Stomach smooth muscle (tissue), 2 donors: ENCODE measurements around the gene CACNA1S.
A peak's percentile ranks its signal among the peaks of the same experiment; 100 is the strongest.

Experiments
- H3K27ac ChIP-seq: one replicate; pipeline ENCODE4 v1.7.0; 2013; ENCODE audit warnings: mild to moderate bottlenecking, low read length, inconsistent platforms
- H3K27me3 ChIP-seq, 2 donors: one replicate each; pipeline ENCODE4 v1.7.0; 2013; ENCODE audit warnings: low read length in 2 of 2; ENCODE audit not compliant: insufficient read depth in 2 of 2, control insufficient read depth in 1 of 2
- H3K36me3 ChIP-seq, 2 donors: one replicate each; pipeline ENCODE4 v1.7.0; 2013; ENCODE audit warnings: low read length in 2 of 2; ENCODE audit not compliant: control insufficient read depth in 2 of 2, insufficient read depth in 2 of 2
- H3K4me1 ChIP-seq: one replicate; pipeline ENCODE4 v1.7.0; 2013; ENCODE audit warnings: low read length; ENCODE audit not compliant: control insufficient read depth, insufficient read depth
- H3K4me3 ChIP-seq, 2 donors: one replicate each; pipeline ENCODE4 v1.7.0; 2013; ENCODE audit warnings: low read length in 2 of 2
- H3K9ac ChIP-seq, 2 donors: one replicate each; pipeline ENCODE4 v1.7.0; 2013; ENCODE audit warnings: low read length in 2 of 2, mild to moderate bottlenecking in 1 of 2
- H3K9me3 ChIP-seq, 2 donors: one replicate each; pipeline ENCODE4 v1.7.0; 2013; ENCODE audit warnings: low read length in 2 of 2; ENCODE audit not compliant: control insufficient read depth in 2 of 2
- donor health status: healthy.
- donor health status: Pancreatic carcinoma.

The CACNA1S gene

DNA sequence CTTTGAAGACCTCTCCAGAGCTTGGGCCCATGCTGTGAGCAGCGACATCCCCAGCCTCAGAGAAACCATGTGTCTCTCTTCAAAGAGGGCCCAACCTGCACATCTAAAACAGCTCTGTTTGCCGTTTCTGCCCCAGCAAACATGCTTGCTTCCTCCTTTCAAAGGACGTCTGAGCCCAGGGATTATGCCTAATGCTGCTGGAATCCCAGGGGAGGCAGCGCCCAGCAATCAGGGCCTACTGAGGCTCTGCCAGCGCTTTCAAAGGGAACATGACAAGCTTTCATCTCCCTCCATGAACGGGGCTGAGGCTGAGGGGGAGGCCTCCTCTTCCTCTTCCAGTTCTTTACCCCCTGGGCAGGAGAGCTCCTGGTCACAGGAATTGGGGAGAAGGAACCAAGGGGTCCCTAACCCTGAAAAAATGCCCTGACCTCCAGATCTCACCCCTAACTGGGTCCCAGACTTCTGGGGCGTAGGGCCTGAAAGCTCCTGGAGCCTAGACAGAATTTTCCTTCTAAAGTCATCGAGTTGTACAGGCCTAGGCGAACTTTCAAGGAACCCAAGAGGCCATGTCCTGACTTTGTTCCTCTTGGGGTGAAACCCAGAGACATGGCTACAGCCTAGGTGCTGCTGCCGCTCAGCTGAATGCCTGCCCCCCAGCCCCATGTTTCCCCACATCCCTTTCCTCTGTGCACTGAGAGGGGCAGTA lies 28.2 kb upstream of the CACNA1S start:
- Histone ChIP-seq H3K27ac (no peak overlapping the region), H3K27me3 (no peaks in the 10 kb centered on the region), H3K36me3 (peaks cover 46 to 67% of the 10 kb centered on the region in 2 donors), H3K4me1 (peaks cover 36% of the 10 kb centered on the region), H3K4me3 (no peak overlapping the region), H3K9ac (no peak overlapping the region), H3K9me3 (no peaks in the 10 kb centered on the region)

DNA sequence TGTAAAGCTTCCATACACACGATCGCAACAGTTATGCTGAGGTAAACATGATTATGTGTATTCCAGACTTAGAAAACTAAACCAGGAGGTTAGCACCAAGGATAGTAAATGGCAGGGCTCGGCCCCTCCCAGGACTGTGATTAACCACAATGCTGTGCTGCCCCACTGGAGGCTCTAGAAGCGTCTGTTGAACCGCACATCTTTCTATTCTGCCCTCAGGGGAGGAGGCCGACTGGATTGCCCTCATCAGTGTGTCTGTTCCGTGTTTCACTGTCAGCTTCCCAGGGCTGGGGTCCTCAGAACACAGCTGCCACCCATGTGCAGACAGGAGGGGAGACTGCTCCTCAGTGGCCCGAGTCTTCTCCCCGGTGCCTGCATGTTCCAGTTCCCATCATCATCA lies 27.5 kb upstream of the CACNA1S start:
- Histone ChIP-seq H3K4me3 (no peak overlapping the region), H3K27ac (no peak overlapping the region), H3K9me3 (no peaks in the 10 kb centered on the region), H3K9ac (no peak overlapping the region), H3K27me3 (no peaks in the 10 kb centered on the region), H3K4me1 (peaks cover 36% of the 10 kb centered on the region), H3K36me3 (peaks cover 46 to 67% of the 10 kb centered on the region in 2 donors)

DNA sequence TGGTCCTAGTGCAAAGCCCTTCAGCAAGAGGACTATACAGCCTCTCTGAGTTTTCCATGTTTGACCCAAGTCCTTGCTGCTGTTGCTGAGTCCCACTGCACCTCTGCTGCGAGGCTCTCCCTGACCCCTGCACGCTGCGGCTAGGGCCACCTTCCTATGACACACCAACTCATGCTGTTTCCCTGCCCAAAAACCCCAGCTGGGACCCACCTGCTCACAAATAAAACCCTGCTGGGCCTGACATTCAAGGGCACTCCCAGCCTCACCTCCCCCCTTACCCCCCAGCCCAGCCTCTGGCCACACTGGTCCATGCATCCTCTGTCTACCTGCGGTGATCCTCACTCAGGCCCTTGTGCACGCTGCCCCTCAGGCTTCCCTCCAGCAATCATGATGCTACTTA lies 27.1 kb upstream of the CACNA1S start:
- H3K36me3 ChIP-seq = peaks cover 46 to 65% of the 10 kb centered on the region in 2 donors

DNA sequence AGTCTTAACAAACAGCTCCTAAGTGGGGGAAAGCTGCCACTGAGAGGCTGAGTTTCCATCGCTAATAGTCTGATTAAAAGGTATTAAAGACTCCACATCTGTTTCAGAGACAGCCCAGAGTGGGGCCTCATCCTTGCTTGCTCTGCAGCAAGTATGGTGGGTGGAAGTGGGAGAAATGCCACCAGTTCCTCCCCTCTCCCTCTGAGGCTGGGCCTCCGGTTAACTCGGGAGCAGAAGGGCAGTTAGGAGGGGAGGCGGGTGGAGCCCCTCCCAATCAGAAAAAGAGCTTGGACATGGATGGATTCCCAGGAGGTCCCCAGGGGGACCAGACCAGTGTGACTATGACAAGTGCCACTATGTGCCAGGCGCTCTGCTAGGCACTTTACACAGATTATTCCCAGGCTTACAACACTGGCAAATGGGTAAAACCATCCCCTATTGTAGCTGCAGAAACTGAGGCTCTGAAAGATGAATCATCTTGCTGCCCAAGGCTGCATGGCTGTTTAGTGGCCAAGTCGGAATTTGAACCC lies 26.1 kb upstream of the CACNA1S start:
- peaks cover 36% of the 10 kb centered on the region for H3K4me1 ChIP-seq
- no peaks in the 10 kb centered on the region for H3K9me3 ChIP-seq
- H3K27ac ChIP-seq = peak overlapping the region; percentile 42
- no peaks in the 10 kb centered on the region for H3K27me3 ChIP-seq
- peak overlapping the region in 1 of 2 donors; percentile 36 for H3K9ac ChIP-seq
- peaks cover 38 to 58% of the 10 kb centered on the region in 2 donors for H3K36me3 ChIP-seq
- no peak overlapping the region for H3K4me3 ChIP-seq

More for the DNA sequence above, 27.1 kb upstream of the CACNA1S start:
- Histone ChIP-seq H3K9ac (no peak overlapping the region), H3K4me1 (peaks cover 36% of the 10 kb centered on the region), H3K9me3 (no peaks in the 10 kb centered on the region), H3K27ac (no peak overlapping the region), H3K4me3 (no peak overlapping the region), H3K27me3 (no peaks in the 10 kb centered on the region)

DNA sequence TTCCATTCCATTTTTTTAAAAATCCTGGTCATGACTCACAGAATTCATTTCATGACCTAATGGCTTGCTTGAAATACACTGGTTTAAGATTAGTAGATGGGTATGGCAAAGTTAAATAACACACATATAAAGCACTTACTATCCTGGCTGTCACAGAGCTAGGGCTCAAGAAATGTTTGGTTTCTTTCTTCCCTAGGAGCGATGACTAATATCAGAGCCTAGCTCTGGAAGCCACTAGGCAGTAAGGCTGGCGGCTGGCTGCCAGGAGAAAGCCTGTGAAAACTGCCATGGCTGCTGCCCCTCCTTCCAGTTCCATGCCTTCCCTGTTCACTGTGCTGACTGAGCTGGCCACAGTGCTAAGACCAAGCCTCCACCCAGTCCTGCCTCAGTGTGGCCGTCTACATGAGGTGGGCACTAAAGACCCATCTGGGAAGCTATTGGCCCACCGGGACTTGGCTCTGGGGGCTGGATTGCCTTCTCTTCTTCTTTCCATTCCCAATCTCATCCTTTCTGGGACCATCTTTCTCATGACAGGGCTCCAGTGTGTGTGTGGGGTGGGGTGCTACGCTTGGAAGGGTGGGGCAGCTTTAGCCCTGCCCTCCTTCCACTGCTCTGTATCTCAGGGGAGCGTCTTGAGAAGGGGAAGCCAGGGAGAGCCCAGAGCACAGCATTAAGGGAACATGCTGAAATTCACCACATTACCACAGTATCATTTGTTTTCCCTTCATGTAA lies 25.5 kb upstream of the CACNA1S start:
- H3K27ac ChIP-seq = peak overlapping the region; percentile 64
- peaks cover 33 to 52% of the 10 kb centered on the region in 2 donors for H3K36me3 ChIP-seq
- peak overlapping the region; percentile 36 to 42 for H3K9ac ChIP-seq
- no peaks in the 10 kb centered on the region for H3K9me3 ChIP-seq
- H3K4me1 ChIP-seq = peaks cover 35% of the 10 kb centered on the region
- H3K4me3 ChIP-seq = peak overlapping the region; percentile 11 to 16
- no peaks in the 10 kb centered on the region for H3K27me3 ChIP-seq

DNA sequence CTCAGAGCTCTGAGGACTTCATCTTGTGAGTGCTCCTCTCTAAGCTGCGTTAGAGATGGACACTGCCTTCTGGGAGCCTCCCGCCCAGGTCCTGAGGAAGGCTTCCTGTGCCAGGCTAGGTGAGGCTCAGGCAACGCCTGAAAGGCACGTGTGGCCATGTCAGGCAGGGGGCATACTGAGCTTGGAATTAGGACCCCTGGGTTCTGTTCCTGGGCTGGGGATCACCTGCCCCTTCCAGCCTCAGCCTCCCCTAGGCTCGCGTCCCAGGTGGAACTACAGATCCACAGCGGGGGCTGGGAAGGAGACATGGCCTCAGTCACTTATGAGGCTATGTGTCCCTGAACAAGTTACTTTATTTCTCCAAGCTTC lies 24.8 kb upstream of the CACNA1S start:
- Histone ChIP-seq H3K9me3 (no peaks in the 10 kb centered on the region), H3K4me3 (peak overlapping the region in 1 of 2 donors; percentile 15), H3K27ac (peak overlapping the region; percentile 64), H3K9ac (peak overlapping the region in 1 of 2 donors; percentile 42), H3K27me3 (no peaks in the 10 kb centered on the region), H3K36me3 (peaks cover 26 to 45% of the 10 kb centered on the region in 2 donors), H3K4me1 (peaks cover 29% of the 10 kb centered on the region)

DNA sequence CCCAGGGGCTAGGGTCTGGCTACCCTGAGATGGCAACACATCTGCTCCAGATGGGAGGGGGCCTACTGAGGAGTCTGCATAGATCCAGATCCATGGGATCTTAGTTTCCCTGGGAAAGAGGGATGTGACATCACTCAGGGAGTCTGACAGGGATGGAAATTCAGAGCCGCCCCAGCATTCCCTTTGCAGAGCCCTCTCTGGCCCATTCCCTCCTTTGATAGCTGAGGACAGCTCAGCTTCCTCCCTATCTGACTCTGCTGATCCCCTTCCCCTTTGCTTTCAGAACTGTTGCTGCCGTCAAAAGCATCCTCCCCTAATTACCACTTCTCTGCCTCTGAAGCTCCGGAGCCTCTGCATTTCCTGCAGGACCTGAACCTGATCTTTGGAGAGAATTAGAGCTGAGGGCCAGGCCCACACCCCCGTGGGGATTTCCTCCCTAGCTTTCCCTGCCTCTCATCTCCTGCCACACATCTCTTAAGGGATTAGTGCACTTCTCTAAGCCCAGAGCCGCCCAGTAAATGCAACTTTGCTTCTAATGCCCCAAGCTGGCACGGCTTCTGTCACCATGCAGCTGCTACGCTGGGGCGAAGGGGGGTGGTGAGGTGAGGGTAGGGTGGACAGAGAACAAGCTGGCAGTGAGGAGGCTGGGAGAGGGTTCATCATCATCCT lies 24.3 kb upstream of the CACNA1S start:
- Histone ChIP-seq H3K4me1 (peaks cover 27% of the 10 kb centered on the region), H3K27me3 (no peaks in the 10 kb centered on the region), H3K9me3 (no peaks in the 10 kb centered on the region), H3K36me3 (peaks cover 25 to 40% of the 10 kb centered on the region in 2 donors), H3K9ac (no peak overlapping the region), H3K27ac (peak overlapping the region; percentile 64), H3K4me3 (peak overlapping the region in 1 of 2 donors; percentile 15)

DNA sequence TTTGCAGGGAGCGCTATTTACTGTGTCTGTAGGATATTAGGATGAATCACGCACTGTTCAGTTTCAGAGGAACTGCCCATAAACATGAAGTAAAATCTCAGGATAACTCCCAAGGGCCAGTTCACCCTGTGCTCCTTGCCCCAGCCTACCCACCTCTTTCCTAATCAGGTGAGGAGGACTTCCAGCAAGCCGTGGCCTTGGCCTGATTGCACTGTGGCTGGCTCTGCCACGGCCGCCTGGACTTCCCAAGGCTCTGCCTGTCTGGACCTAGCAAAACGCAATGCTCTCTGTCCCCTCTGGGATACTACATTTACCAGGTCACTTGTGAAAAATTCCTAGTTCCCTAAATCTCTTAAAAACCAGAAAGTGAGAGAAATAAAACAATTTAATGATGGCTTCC lies 22.2 kb upstream of the CACNA1S start:
- H3K9ac ChIP-seq = no peak overlapping the region
- peaks cover 14 to 22% of the 10 kb centered on the region in 2 donors for H3K36me3 ChIP-seq
- H3K4me1 ChIP-seq = peaks cover 26% of the 10 kb centered on the region
- H3K9me3 ChIP-seq = no peaks in the 10 kb centered on the region
- H3K27me3 ChIP-seq = no peaks in the 10 kb centered on the region
- H3K4me3 ChIP-seq = no peak overlapping the region
- no peak overlapping the region for H3K27ac ChIP-seq

DNA sequence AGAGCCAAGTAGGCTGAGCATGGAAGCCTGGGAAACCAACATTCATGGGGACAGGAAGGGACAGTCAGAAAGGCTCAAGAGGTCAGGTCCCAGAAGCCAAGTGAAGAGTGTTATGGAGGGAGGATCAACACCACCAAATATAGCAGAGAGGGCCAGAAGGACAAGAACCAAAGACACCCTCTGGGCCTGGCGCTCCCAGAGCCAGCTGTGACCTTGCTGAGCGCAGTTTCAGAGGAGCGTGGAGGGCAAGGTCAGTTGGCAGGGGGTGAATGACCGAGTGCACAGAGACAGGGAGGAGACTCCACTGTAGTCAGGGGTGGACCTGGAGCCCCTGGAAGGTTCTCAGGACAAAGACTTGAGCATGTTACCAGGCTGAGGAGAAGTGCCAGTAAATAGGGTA lies 19.2 kb upstream of the CACNA1S start:
- H3K27me3 ChIP-seq = peaks cover 0 to 2% of the 10 kb centered on the region in 2 donors
- peaks cover 3% of the 10 kb centered on the region for H3K4me1 ChIP-seq
- no peak overlapping the region for H3K4me3 ChIP-seq
- peaks cover 14 to 17% of the 10 kb centered on the region in 2 donors for H3K36me3 ChIP-seq
- no peak overlapping the region for H3K27ac ChIP-seq
- H3K9ac ChIP-seq = no peak overlapping the region
- no peaks in the 10 kb centered on the region for H3K9me3 ChIP-seq

DNA sequence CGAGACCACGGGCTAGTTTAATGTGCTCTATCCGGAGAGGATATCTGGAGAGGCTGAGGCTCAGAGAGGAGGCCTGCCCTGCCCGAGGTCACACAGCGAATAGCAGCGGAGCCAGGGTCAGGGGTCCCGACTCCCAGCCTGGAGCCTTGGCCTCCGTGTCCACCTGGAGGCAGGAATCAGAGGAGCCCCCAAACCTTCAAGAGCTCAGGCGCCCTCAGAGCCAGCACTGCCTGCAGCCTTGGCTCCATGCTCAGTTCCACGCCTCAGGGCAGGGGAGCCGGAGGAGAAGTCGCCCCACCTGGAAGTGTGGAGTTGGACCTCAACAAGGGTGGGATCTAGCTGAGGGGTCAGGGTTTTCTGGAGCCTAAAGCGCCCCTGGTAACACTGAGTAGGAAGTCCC lies 16.7 kb upstream of the CACNA1S start:
- no peaks in the 10 kb centered on the region for H3K9me3 ChIP-seq
- peaks cover 5% of the 10 kb centered on the region for H3K4me1 ChIP-seq
- H3K4me3 ChIP-seq = no peak overlapping the region
- no peak overlapping the region for H3K27ac ChIP-seq
- H3K27me3 ChIP-seq = peaks cover 0 to 2% of the 10 kb centered on the region in 2 donors
- no peak overlapping the region for H3K9ac ChIP-seq
- H3K36me3 ChIP-seq = no peaks in the 10 kb centered on the region
